NCI-H1436 (cell line): ENCODE results near the gene GRHL1.

Experiments
- DNase-seq: peaks from one replicate; lab custom pipeline; 2025; lab: John Stamatoyannopoulos, UW

GRHL1 gene

DNA sequence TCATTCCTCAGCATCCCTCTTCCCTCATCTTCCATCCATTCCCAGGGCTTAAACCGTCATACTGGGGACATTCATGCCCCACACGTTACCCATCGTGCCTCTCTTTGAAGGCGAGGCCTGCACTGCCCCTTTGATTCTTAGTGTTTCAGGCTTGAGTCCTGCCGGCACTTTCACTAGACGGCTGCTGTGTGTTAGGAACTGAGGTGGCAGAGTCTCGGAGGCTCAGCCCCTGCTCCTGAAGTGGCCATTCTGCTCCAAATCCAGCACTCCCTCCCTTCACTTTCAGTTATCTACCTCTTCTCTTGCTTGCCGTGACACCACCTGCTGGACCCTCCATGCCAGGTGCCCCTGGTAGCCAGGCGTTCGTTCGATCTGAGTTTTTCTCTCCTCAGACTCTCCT, 43.0 kb downstream of the GRHL1 start:
- no peak for DNase-seq

DNA sequence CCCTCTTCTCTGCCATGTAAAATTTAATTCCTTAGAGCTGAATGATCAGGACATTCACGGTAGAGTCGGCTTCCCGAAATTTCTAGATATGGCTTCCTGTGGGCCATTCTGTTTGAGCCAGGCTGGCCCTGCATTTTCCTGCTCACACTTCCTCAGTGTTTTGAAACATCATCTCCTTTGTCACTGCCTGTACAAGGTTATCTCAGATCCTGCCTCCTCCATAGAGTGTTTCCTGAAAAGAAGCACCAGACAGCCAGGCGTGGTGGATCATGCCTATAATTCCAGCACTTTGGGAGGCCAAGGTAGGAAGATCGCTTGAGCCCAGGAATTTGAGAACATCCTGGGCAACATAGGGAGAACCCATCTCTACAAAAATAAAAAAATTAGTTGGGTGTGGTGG, 43.6 kb downstream of the GRHL1 start:
- DNase-seq: no peak

GRCh38 chr2:9996321-9996720, 44.8 kb downstream of the GRHL1 start:
- no peak for DNase-seq

DNA sequence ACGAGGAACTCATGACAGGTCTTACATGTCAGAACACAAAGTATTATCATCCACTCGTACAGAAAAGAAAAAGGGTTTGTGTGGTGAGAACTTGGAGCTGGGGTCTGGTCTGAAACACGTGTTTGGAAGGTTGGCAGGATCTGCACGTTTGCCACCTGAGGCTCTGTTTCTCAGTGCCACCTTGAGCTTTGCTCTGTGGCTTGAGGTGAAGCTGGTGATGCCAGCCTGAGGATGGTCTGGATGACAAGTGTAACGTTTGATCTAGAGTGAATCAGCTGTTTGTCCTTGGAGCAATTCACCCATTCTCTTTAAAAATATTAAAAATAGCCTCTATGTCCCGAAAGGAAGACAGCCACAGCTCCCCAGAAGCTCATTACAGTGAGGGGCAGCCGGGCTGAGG, 46.4 kb downstream of the GRHL1 start:
- DNase-seq: no peak

GRCh38 chr2:9998916-9999654, 47.6 kb downstream of the GRHL1 start:
- no peak for DNase-seq

DNA sequence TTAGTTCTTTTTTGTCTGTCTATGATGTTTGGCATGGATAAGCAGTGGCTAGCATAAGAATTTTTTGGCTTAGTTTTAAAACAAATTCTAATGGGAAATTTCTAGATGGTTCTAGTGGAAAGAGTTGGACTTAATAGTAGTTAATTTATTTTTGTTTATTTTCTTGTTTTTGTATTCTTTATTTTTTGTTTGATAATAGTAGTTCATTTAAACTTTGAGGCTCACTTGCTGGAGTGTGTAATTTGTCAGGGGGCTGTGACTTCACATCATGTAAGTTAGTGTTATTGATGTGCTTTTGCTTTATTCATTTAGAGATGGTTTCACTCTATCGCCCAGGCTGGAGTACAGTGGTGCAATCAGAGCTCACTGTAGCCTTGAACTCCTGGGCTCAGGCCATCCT, 48.2 kb downstream of the GRHL1 start:
- no peak for DNase-seq

DNA sequence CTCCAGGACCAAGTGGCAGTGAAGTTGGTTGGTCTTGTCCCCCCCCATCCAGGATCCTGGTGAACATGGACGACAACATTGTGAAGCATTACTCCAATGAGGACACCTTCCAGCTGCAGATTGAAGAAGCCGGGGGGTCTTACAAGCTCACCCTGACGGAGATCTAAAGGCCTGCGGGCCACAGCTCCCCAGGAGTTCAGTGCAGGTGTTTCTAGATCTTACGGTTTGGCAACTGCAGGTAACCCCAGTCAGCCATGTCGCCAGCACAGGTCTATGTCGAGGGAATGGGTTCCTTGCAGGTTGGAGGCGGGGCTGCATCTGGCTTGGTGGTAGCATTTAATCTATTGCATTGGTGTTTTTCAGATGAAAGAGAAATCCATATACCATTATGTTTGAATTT, 49.0 kb downstream of the GRHL1 start:
- DNase-seq: no peak

GRCh38 chr2:10001586-10001985, 50.1 kb downstream of the GRHL1 start:
- DNase-seq: no peak

DNA sequence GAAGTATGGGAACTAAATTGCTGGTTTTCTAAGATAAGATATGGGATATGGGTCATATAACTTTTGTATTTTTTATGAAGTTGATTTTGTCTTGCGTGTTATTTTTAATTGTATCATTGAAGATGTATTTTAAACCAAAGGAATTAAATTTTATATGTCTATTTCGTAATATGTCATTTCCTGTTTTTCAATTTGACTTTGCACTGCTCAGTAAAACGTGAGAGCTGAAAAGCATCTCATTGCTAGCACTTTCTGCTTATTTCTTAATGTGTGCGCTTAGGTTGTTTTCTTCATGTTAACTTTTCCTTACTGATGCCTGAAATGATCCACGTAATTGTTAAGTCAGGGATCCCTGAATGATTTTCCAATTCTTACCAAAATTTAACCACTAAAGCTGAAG, 50.6 kb downstream of the GRHL1 start:
- DNase-seq: no peak

GRCh38 chr2:10002681-10003080, 51.2 kb downstream of the GRHL1 start:
- DNase-seq: no peak

DNA sequence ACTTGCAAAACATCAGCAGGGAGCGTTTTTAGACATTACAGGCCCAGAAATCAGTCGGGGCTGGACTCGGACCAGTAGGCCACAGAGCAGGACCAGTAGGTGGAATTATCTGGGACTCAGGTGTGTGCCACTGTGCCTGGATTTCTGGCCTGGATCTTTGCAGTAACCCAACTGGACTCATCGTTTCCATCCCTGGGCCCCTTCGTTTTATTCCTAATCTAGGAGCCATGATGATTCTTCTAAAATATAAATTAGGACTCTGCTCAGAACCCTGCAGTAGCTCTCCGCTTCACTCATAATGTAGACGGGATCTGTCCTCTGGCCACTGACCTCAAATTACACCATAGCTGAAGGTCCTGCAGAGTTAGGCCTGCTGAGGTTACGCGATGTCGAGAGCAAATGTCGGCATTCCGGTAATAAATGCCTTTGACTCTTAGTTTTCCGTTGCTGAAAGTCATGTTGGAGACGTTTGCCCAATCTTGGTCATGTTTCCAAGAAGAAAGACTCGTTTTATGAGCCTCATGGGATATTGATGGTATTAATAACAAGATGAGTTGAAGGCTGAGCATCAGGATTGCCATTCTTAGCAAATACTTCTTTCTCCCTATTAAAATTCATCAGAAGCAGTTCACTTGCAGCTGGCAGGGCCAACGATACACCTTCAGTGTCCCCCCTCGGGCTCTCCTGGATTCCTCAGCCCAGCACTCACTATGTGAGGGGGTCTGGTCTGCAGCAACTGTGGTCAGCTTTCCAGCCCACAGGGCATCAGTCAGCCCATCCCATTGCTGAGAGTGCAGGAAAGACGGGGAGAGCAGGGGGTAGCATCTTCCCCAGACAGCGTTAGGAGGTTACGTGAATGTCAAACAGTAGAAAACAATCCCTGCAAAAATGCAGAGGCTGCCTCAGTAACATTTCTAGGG, 52.0 kb downstream of the GRHL1 start:
- DNase-seq: no peak

DNA sequence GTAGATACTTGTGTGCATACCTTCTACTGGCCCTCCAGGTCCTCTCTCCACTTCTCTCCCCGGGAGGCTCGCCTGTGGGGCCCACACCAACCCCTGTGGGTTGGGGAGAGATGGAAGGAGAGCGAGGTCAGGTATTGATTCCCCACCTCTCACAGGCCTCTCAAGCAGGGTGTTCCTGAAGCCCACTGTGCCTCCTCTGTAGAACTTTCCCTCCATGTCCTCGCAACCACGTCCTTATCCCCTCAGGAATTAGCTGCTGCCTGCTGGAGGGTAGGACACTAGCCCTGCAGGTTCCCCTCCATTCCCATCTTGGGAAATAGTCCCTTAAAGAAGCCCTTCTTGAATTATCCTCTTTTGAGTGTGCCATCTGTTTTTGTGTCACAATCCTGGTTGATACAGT, 52.9 kb downstream of the GRHL1 start:
- no peak for DNase-seq

DNA sequence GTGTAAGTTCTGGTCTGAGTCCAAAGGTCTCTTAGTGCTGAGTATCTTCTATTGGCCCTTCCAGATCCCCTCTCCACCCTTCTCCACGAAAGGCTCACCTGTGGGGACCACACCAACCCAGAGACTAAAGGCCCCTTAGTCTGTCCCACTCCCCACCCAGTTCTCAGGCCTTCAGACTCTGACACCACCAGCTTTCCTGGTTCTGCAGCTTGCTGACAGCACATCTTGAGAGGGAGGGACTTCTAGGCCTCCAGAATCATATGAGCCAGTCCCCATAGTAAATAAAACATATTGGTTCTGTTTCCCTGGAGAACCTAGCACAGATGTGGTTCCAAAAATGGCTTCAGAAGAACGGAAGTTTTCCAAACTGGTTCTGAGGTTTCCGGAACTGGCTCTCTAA, 53.3 kb downstream of the GRHL1 start:
- no peak for DNase-seq

DNA sequence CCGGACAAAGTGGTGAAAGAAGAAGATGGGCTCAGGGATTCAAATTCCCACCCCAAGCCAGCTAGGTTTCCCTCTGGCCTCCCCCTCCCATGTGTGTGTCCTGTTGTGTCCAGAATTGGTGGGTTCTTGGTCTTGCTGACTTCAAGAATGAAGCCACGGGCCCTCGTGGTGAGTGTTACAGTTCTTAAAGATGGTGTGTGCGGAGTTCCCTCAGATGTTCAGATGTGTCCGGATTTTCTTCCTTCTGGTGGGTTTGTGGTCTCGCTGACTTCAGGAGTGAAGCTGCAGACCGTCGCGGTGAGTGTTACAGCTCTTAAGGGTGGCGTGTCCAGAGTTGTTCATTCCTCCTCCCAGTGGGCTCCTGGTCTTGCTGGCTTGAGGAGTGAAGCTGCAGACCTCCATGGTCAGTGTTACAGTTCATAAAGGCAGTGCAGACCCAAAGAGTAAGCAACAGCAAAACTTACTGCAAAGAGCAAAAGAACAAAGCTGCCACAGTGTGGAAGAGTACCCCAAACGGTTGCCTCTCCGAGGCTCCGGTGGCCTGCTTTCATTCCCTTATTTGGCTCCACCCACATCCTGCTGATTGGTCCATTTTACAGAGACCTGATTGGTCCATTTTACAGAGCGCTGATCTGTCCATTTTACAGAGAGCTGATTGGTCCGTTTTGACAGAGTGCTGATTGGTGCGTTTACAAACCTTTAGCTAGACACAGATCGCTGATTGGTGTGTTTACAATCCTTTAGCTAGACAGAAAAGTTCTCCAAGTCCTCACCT, 54.2 kb downstream of the GRHL1 start:
- no peak for DNase-seq

DNA sequence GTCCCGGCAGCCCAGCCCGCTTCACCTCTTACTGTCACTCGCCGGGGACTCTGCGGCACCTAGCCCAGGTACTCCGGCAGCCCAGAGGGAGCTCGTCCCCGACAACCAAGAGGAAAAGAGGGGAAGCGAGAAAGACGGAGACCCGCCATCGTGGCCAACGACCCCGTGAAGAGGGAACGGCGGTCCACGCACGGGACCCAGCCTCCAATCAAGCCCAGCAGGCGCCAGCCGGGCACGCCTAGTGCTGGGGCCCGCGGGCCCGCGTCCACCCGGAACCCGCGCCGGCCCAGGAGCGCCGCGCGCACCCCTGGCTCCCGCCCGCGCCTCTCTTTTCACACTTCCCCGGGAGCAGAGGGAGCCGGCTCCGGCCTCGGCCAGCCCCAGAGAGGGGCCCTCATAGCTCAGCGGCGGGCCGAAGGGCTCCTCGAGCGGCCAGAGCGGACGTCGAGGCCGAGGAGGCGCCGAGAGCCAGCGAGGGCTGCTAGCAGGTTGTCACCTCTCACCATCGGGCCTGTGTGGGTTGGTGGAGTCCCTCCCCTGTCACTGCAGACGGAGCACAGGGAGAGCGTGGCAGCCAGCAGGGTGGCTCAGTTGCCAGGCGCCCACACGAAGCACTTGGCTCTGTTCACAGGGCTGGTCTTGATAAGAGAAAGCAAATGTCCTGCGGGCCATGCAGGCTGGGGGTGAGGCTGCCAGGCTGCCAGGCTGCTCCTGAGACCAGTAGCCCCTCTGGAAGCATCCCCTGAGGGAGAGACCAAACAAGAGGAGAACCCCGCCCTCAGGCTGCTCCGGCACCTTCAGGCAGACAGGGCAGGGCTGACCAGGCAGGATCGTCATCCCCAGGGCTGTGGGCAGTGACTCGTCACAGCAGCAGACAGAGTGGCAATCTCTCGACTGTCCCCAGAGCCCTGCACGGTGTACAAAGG, 55.0 kb downstream of the GRHL1 start:
- DNase-seq: no peak

- DNase-seq: no peak
These were observed 55.9 kb downstream of the GRHL1 start for GRCh38 chr2:10007435-10007834.

- no peak for DNase-seq
These were observed 56.7 kb downstream of the GRHL1 start for GRCh38 chr2:10007921-10008808.

DNA sequence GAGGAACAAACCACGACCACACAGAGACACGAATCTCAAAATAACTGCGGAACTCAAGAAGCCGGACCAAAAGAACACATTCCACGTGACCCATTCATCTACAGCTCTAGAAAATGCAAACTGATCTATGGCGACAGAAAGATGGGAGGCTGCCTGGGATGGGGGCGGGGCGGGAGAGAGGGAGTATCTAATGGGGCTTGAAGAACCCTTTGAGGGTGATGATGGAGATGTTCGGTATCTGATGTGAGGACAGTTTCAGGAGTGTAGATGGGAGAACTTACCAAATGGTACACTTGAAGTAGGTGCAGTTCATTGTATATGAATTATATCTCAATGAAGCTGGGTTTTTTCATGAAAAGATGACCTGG, 57.3 kb downstream of the GRHL1 start:
- no peak for DNase-seq

GRCh38 chr2:10009271-10009810, 57.8 kb downstream of the GRHL1 start:
- DNase-seq: no peak
